Lower leg skin (tissue), 4 donors: ENCODE data around the gene RAB3GAP1. TPM values are rescaled to one million over a fixed set of nuclear protein-coding genes. Genes with fewer than 3 reads are reported as not detected.

Experiments
- DNase-seq, 2 donors: peaks; one replicate each; pipeline ENCODE4 v3.0.0-alpha.2; 2019; ENCODE audit warnings: low spot score in 2 of 2
- H3K4me3 ChIP-seq: fragments of 200-600 bp; sonication (generic); 2 replicates; pipeline ENCODE4 v1.5.1; 2017; ENCODE audit warnings: mild to moderate bottlenecking, low read depth; ENCODE audit not compliant: poor library complexity, severe bottlenecking
- CTCF ChIP-seq, 3 donors: fragments of 450-650 bp; IDR thresholded peaks; one replicate each; pipeline ENCODE4 v1.5.1; 2016; ENCODE audit warnings: antibody characterized with exemption in 3 of 3, mild to moderate bottlenecking in 3 of 3, moderate library complexity in 2 of 3
- POLR2A ChIP-seq, 2 donors: fragments of 450-650 bp; IDR thresholded peaks; one replicate each; pipeline ENCODE4 v1.6.1; 2016 to 2017; ENCODE audit warnings: antibody characterized with exemption in 2 of 2, mild to moderate bottlenecking in 1 of 2, moderate library complexity in 1 of 2
- WGBS, 2 donors: methylation state at CpG; one replicate each; pipeline ENCODE4 v1.1.5; 2018; 5-methylcytosine and 5-hydroxymethylcytosine counted together
- intact Hi-C: fragments of 100-400 bp; cut with DNase I; formaldehyde crosslinking; loops from one replicate; pipeline ENCODE4 v1.15.0; 2023; ENCODE audit warnings: low total_unique reads
- total RNA-seq, 4 donors: library from RNA; depleted of rRNA; stranded (reverse); fragments of >200 nt; gene quantifications; one replicate each; pipeline ENCODE4 v1.1.0, GENCODE V29; 2016

The RAB3GAP1 gene
- total RNA-seq, 4 donors from 2014 or later, result 50.8 to 57.5 (median 52.4) TPM

DNA sequence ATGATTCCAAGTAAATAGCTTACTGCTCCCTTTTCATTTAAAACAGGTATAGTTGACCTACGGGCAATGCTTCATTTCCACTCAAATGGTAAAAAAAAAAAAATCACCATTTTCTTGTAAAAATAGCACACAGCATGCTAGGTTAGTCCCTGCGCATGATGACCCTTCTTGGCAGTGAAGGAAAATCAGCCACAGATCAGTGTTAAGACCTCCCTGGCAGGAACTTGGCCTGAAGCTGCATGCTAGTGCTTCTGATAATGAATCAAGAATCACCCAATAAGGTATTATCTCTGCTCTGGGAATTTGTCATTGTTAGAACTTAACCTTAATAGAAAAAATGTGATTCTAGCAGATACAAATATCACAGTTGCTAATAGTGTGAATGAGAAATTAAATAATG lies 166.3 kb downstream of the RAB3GAP1 start:
- intact Hi-C loops, result no loop called here
- TF ChIP-seq POLR2A (IDR thresholded peaks at IDR 0.05) (no peak), CTCF (IDR thresholded peaks at IDR 0.05) (no peak)
- no peak overlapping the region for H3K4me3 ChIP-seq
- 89 to 93% methylated on average over 2 of the region's 2 CpGs for WGBS, 2 donors
- no peak for DNase-seq

DNA sequence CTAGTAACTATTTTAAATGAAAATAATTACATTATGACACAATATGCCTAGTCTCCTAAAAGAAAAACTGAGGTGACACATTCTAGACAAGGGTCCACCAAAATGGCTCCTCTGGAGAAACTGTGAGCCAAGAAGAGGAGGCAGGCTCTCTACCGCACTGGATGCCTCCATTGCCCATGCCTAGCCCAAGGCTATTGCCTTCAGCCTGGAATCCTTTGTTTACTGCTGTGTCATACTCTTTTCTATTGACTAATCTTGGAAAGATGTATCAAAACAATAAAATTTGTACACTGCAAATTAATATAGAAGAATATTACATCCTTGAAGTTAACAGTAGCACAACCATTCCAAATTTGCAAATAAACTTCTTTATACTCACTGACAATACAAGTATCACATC lies 167.1 kb downstream of the RAB3GAP1 start:
- no peak overlapping the region for H3K4me3 ChIP-seq
- no peak for TF ChIP-seq POLR2A (IDR thresholded peaks at IDR 0.05)
- WGBS, 2 donors, result 74 to 92% methylated on average over 1 of the region's 1 CpG
- no peak for DNase-seq
- intact Hi-C loops, result no loop called here

Other genes with a start within 250 kb of the RAB3GAP1 start
- gene ACMSD, start 213.7 kb upstream of the RAB3GAP1 start, total RNA-seq, result not detected
- 10 to 100 TPM; 26.2 to 43.1 (median 30.6) TPM for gene CCNT2, start 133.5 kb upstream of the RAB3GAP1 start, total RNA-seq
- gene MAP3K19, start 4.8 kb upstream of the RAB3GAP1 start, total RNA-seq, result not detected